ENCODE measurements around the gene PRDM16. TPM values are rescaled to one million over a fixed set of nuclear protein-coding genes. Genes with fewer than 3 reads are reported as not detected.

The PRDM16 gene
- total and polyA plus RNA-seq, 8 donors = 9.6 to 18.0 (median 14.7) TPM

DNA sequence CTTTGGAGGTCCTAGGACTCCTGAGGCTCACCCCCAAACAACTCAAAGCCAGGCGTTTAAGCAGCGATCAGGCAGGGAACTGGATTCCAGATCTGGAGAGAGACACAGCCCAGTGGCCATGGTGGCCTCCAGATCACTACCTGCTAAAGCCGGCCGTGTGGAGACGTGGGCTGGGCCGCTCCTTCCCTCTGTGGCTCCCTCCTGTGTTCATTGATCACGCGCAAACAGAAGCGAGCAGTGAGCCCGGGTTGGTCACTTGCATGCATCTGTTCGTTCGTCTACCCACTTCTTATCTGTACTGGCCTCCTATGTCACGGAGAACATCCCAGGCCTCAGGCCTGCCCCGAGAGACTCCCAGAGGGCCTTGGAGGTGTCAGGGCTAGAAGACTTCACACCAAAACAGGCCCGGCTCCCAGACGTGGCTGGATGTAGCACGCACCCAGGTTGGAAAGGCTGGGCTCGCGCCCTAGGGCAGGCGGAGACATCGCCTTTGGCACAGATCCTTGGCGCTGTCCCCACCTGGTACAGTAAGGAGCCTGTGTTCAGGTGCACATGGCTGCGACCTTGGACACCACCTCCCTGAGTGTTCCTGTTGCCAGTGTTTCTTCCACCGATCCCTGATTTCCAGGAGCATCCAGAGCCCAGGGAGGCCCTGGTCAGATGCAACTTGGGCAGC, 308.7 kb downstream of the PRDM16 start:
- H3K27me3 ChIP-seq = peaks cover 0 to 57% of the 10 kb centered on the region in 2 donors
- H3K36me3 ChIP-seq = no peaks in the 10 kb centered on the region
- DNase-seq (no peak), ATAC-seq (no peak)
- H3K9me3 ChIP-seq = no peaks in the 10 kb centered on the region
- H3K4me1 ChIP-seq = no peaks in the 10 kb centered on the region
- intact Hi-C loops (cut with DNase I) = no loop called here
- no peak overlapping the region for H3K27ac ChIP-seq
- TF ChIP-seq, protein P1, sequence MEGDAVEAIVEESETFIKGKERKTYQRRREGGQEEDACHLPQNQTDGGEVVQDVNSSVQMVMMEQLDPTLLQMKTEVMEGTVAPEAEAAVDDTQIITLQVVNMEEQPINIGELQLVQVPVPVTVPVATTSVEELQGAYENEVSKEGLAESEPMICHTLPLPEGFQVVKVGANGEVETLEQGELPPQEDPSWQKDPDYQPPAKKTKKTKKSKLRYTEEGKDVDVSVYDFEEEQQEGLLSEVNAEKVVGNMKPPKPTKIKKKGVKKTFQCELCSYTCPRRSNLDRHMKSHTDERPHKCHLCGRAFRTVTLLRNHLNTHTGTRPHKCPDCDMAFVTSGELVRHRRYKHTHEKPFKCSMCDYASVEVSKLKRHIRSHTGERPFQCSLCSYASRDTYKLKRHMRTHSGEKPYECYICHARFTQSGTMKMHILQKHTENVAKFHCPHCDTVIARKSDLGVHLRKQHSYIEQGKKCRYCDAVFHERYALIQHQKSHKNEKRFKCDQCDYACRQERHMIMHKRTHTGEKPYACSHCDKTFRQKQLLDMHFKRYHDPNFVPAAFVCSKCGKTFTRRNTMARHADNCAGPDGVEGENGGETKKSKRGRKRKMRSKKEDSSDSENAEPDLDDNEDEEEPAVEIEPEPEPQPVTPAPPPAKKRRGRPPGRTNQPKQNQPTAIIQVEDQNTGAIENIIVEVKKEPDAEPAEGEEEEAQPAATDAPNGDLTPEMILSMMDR (IDR thresholded peaks at IDR 0.05) = no peak
- no peak overlapping the region for H3K4me3 ChIP-seq

DNA sequence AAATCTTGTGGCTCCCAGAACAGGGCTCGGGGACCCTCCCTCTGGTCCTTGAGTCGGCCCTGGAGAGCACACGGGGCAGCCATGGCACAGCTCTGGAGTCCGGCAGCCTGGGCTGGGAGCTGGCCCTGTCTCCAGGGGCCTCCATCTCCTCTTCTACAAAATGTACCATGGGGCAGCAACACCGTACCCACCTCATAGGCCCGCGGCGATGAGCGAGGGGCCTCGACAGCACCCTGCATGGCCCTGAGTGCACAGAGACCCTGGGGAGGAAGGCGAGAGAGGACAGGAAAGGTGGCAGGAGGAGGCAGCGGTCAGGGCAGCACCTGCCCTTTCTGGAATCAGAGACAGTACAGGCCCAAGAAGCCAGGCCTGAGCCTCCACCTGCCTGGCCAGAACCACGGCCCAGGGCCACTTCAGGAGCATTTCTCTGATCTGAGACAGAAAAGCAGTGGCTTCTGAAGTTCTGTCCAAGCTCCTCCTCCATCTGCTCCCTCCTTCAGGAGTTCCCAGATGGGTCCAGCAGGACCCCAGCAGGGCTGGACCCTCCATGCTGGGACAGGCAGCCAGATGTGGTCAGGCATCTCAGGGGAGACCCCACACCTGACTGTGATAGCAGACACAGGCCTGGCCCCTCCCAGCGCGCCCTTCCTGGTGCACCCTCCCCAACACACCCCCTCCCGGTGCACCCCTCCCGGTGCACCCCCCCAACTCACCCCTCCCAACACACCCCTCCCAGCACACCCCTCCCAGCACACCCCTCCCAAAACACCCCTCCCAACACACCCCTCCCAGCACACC, 309.6 kb downstream of the PRDM16 start:
- H3K4me1 ChIP-seq = no peaks in the 10 kb centered on the region
- H3K27me3 ChIP-seq = peaks cover 0 to 48% of the 10 kb centered on the region in 2 donors
- no peaks in the 10 kb centered on the region for H3K36me3 ChIP-seq
- no peaks in the 10 kb centered on the region for H3K9me3 ChIP-seq
- intact Hi-C loops (cut with DNase I) = no loop called here
- ATAC-seq (no peak), DNase-seq (no peak)
- TF ChIP-seq, protein P1 (IDR thresholded peaks at IDR 0.05) = no peak
- H3K27ac ChIP-seq = no peak overlapping the region
- no peak overlapping the region for H3K4me3 ChIP-seq

DNA sequence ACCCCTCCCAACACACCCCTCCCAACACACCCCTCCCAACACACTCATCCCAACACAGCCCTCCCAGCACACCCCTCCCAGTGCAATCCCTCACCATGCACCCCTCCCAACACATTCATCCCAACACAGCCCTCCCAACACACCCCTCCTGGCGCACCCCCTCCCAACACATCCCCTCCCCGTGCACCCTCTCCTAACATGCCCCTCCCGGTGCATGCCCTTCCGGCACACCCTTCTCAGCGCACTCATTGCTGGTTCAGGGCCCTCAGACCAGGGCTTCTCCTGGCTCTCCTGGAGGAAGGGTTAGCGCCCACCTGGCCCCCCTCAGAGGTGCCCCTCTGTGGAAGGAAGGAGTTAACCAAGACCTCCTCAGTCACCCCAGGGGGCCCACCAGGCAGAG, 310.9 kb downstream of the PRDM16 start:
- intact Hi-C loops (cut with DNase I) = no loop called here
- H3K4me1 ChIP-seq = no peaks in the 10 kb centered on the region
- no peak overlapping the region for H3K4me3 ChIP-seq
- no peaks in the 10 kb centered on the region for H3K36me3 ChIP-seq
- H3K27me3 ChIP-seq = peaks cover 0 to 40% of the 10 kb centered on the region in 2 donors
- peak; percentile 5 for ATAC-seq
- no peak for DNase-seq
- TF ChIP-seq, protein P1 (IDR thresholded peaks at IDR 0.05) = no peak
- H3K9me3 ChIP-seq = no peaks in the 10 kb centered on the region
- no peak overlapping the region for H3K27ac ChIP-seq

DNA sequence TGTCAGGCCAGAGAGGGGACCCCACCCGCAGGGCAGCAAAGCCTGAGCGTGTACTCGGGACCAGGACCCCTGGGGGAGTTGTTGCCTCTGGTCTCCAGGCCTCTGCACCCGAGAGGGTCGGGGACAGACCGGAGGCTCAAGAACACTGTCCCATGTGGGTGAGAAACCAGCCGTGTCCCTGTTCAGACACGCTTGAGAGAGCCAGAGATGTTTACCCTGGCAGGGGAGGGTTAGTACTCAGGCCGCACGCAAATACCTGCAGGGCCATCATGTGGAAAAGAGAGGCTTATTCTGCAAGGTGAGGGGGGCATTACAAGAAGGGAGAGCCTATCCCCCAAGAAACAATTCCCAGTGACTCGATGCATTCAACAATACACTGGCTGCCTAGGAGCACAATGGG, 311.5 kb downstream of the PRDM16 start:
- Histone ChIP-seq H3K4me1 (no peaks in the 10 kb centered on the region), H3K27ac (no peak overlapping the region), H3K36me3 (no peaks in the 10 kb centered on the region), H3K4me3 (no peak overlapping the region), H3K9me3 (no peaks in the 10 kb centered on the region), H3K27me3 (peaks cover 0 to 40% of the 10 kb centered on the region in 2 donors)
- intact Hi-C loops (cut with DNase I) = no loop called here
- TF ChIP-seq, protein P1 (IDR thresholded peaks at IDR 0.05) = no peak
- DNase-seq (no peak), ATAC-seq (peak; percentile 82)

DNA sequence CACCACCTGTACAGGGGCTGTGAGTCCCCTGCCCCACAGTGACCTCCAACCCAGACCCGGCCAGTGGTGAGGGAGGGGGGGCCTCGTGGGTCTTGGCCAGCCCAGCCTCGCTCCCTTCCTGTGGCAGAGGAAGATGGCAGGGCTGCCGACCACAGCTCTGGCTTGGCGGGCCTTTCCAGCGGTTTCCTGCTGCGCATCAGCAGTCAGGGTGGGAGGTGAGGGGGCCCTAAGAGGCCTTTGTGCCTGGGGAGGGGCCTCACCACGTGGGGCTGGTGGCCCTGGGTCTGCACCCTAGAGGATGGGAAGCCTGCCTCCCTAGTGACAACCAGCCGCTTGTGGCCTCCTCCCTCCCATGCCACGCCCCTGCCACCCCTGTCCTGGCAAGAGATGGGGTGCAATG, 312.9 kb downstream of the PRDM16 start:
- Histone ChIP-seq H3K4me3 (no peak overlapping the region), H3K27me3 (peaks cover 0 to 32% of the 10 kb centered on the region in 2 donors), H3K27ac (no peak overlapping the region), H3K4me1 (no peaks in the 10 kb centered on the region), H3K9me3 (no peaks in the 10 kb centered on the region), H3K36me3 (no peaks in the 10 kb centered on the region)
- ATAC-seq (no peak), DNase-seq (no peak)
- TF ChIP-seq, protein P1 (IDR thresholded peaks at IDR 0.05) = no peak
- intact Hi-C loops (cut with DNase I) = no loop called here

Measured in left lung (tissue), 10 donors.